Uterus (tissue), 4 donors: ENCODE results near the gene SPSB3. TPM values are rescaled to one million over a fixed set of nuclear protein-coding genes. Genes with fewer than 3 reads are reported as not detected.
A peak's percentile ranks its signal among the peaks of the same experiment; 100 is the strongest.

ENCODE experiments used
- DNase-seq, 2 donors: peaks; one replicate each; pipeline ENCODE4 v3.0.0-alpha.2; 2019 to 2020
- H3K27ac ChIP-seq, 2 donors: fragments of 200-600 bp; sonication (generic); 1 replicate in 1 of 2; 2 replicates in 1 of 2; pipeline ENCODE4 v1.5.1; 2016 to 2018
- H3K27me3 ChIP-seq, 2 donors: fragments of 200-600 bp; sonication (generic); one replicate each; pipeline ENCODE4 v1.5.1; 2018 to 2019; ENCODE audit warnings: control low read depth in 1 of 2
- H3K36me3 ChIP-seq, 2 donors: fragments of 200-600 bp; sonication (generic); one replicate each; pipeline ENCODE4 v1.5.1; 2019; ENCODE audit warnings: control low read depth in 1 of 2
- H3K4me1 ChIP-seq, 2 donors: fragments of 200-600 bp; sonication (generic); one replicate each; pipeline ENCODE4 v1.5.1; 2018 to 2019; ENCODE audit warnings: control low read depth in 1 of 2
- H3K4me3 ChIP-seq, 2 donors: fragments of 200-600 bp; sonication (generic); 1 replicate in 1 of 2; 2 replicates in 1 of 2; pipeline ENCODE4 v1.5.1; 2018 to 2019; ENCODE audit warnings: mild to moderate bottlenecking in 1 of 2
- H3K9me3 ChIP-seq, 2 donors: fragments of 200-600 bp; sonication (generic); one replicate each; pipeline ENCODE4 v1.5.1; 2019; ENCODE audit warnings: control low read depth in 1 of 2
- CTCF ChIP-seq, 4 experiments: fragments of 200-600 bp in 2 of 4; fragments of 450-650 bp in 2 of 4; sonication (generic) in 2 of 4; IDR thresholded peaks; one replicate each; pipeline ENCODE4 v1.5.1; 2016 to 2019; ENCODE audit warnings: antibody characterized with exemption in 4 of 4, mild to moderate bottlenecking in 2 of 4, moderate library complexity in 1 of 4
- POLR2A ChIP-seq, 2 donors: fragments of 450-650 bp; IDR thresholded peaks; one replicate each; pipeline ENCODE4 v1.6.1; 2016; ENCODE audit warnings: antibody characterized with exemption in 2 of 2, mild to moderate bottlenecking in 1 of 2, moderate library complexity in 1 of 2
- intact Hi-C: fragments of 100-400 bp; cut with DNase I; formaldehyde crosslinking; loops from one replicate; pipeline ENCODE4 v1.15.1; 2023; ENCODE audit warnings: low total_unique reads
- total RNA-seq, 4 donors: library from RNA; depleted of rRNA in 3 of 4; stranded (reverse); fragments of >200 nt in 3 of 4; gene quantifications; one replicate each; pipeline versions ENCODE4 v1.1.0 to v1.2.4, GENCODE V29; 2014 to 2023
- donor health status: DM: yes; HTN: yes; CAD: no.

SPSB3 gene
- total RNA-seq, 4 donors from 2014 or later = 24.8 to 67.4 (median 55.8) TPM

DNA sequence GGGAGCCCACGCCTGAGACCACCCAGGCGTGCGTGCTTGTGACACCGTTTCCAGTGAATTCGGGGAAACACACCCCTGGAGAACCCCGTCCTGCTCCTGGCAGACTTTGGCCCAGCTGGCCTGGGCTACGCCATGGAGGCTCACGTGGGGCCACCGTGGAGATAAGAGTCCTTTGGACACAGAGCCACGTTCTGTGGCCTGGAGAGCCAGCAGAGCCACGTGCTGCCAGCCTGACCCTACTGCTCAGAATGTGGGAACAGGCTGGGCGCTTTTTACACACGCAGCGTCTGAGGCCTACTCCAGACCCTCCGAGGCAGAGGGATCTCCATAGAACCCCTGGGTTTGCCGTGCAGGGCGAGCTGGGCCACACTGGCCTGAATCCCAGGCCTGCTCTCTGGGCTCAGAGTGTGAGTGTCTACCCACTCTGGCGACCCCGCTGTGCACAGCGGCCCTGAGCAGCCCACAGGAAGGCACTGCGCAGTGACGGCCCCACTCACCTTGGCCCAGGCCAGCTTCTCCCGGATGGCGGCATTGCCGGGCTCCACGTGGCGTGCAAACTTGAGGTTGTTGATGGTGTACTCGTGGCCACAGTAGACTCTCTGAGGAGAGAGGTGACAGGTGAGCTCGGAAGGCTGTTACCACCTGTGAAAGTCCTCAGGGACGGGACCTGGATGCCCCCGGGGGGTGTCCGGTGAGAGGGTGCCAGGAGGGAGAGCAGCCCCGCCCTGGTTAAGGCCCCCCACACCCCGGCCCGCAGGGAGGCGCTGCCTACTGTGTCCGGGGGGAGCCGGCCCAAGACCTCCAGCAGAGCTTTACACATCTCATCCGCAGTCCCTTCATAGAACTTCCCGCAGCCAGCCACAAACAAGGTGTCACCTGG is 34.3 kb upstream of the SPSB3 start:
- Histone ChIP-seq H3K27ac (no peak overlapping the region), H3K4me3 (no peak overlapping the region), H3K4me1 (no peaks in the 10 kb centered on the region), H3K36me3 (no peaks in the 10 kb centered on the region), H3K9me3 (no peaks in the 10 kb centered on the region), H3K27me3 (no peaks in the 10 kb centered on the region)
- DNase-seq = no peak
- intact Hi-C loops = no loop called here
- TF ChIP-seq CTCF (IDR thresholded peaks at IDR 0.05) (no peak), POLR2A (IDR thresholded peaks at IDR 0.05) (no peak)

- no peaks in the 10 kb centered on the region for H3K36me3 ChIP-seq
- DNase-seq = no peak
Observed at GRCh38 chr16:1815461-1815860, 33.1 kb upstream of the SPSB3 start.

GRCh38 chr16:1812732-1813163 is 30.4 kb upstream of the SPSB3 start:
- Histone ChIP-seq H3K27me3 (no peaks in the 10 kb centered on the region), H3K4me3 (no peak overlapping the region), H3K4me1 (no peaks in the 10 kb centered on the region), H3K27ac (no peak overlapping the region), H3K36me3 (no peaks in the 10 kb centered on the region), H3K9me3 (no peaks in the 10 kb centered on the region)
- TF ChIP-seq POLR2A (IDR thresholded peaks at IDR 0.05) = no peak
- peak; percentile 39 to 51 (median 44) for TF ChIP-seq CTCF (IDR thresholded peaks at IDR 0.05)
- intact Hi-C loops = no loop called here
- peak in 1 of 2 donors; percentile 41 for DNase-seq

More at GRCh38 chr16:1815461-1815860, 33.1 kb upstream of the SPSB3 start:
- Histone ChIP-seq H3K9me3 (no peaks in the 10 kb centered on the region), H3K27me3 (no peaks in the 10 kb centered on the region), H3K4me1 (no peaks in the 10 kb centered on the region), H3K4me3 (no peak overlapping the region), H3K27ac (no peak overlapping the region)
- TF ChIP-seq POLR2A (IDR thresholded peaks at IDR 0.05) (no peak), CTCF (IDR thresholded peaks at IDR 0.05) (no peak)
- intact Hi-C loops = no loop called here

DNA sequence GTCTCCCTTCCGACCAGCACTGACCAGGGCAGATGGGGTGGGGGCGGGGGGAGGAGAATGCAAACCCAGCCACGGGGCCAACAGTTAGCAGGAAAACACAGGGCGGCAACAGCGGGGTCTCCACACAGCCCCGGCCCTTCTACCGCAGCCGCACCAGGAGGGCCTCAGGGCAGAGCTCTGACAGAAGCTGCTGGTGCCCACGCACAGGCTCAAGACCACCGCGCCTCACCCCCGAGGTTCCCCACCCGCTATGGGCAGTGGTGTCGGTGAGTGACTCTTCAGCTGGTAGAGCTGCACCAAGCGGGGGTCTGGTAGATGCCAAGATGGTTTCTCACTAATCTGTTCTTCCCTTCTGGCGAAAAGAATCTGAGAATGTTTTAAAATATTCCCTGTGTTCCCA is 28.2 kb upstream of the SPSB3 start:
- no peaks in the 10 kb centered on the region for H3K4me1 ChIP-seq
- DNase-seq = no peak
- no peak for TF ChIP-seq POLR2A (IDR thresholded peaks at IDR 0.05)
- no peak for TF ChIP-seq CTCF (IDR thresholded peaks at IDR 0.05)
- no peak overlapping the region for H3K27ac ChIP-seq
- no peaks in the 10 kb centered on the region for H3K27me3 ChIP-seq
- H3K4me3 ChIP-seq = no peak overlapping the region
- intact Hi-C loops = no loop called here
- no peaks in the 10 kb centered on the region for H3K36me3 ChIP-seq
- H3K9me3 ChIP-seq = no peaks in the 10 kb centered on the region

DNA sequence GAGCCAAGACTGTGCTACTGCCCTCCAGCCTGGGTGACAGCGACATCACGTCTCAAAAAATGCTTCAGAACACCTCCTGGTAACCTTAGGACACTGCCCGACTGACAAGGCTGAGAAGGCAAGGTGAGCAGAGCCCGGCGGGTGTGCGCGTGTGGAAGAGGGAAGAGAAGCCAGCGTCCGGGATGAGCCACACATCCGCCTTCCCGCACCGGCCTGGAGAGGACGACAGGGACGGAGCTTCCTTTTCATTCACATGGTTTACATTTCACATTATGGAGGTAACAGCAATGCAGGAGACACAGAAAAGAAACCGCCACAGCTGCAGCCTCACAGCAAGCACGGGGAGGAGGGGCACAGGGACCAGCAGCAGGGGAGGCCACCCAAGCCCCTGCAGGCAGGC is 27.7 kb upstream of the SPSB3 start:
- Histone ChIP-seq H3K4me3 (no peak overlapping the region), H3K27me3 (no peaks in the 10 kb centered on the region), H3K27ac (no peak overlapping the region), H3K9me3 (no peaks in the 10 kb centered on the region), H3K4me1 (no peaks in the 10 kb centered on the region), H3K36me3 (no peaks in the 10 kb centered on the region)
- DNase-seq = no peak
- TF ChIP-seq POLR2A (IDR thresholded peaks at IDR 0.05) (no peak), CTCF (IDR thresholded peaks at IDR 0.05) (no peak)
- intact Hi-C loops = no loop called here
